Stimulated activated naive CD8-positive, alpha-beta T cell treated with anti-CD3 and anti-CD28 coated beads, Interleukin-15, Interleukin-2, amounts not matched to agents 100 ng/mL and 50 ng/mL, for 24 hours (primary cell): ENCODE measurements around the gene DAAM1.

ENCODE experiments used
- H3K27ac Mint-ChIP-seq: one replicate; pipeline ENCODE4 v1.8.0; 2021; ENCODE audit warnings: mild to moderate bottlenecking, mixed read lengths
- H3K27me3 Mint-ChIP-seq: one replicate; pipeline ENCODE4 v1.8.0; 2021; ENCODE audit warnings: mixed read lengths
- H3K36me3 Mint-ChIP-seq: one replicate; pipeline ENCODE4 v1.8.0; 2021; ENCODE audit warnings: low read depth, mixed read lengths
- H3K4me1 Mint-ChIP-seq: one replicate; pipeline ENCODE4 v1.8.0; 2021; ENCODE audit warnings: low read depth, mixed read lengths
- H3K4me3 Mint-ChIP-seq: one replicate; pipeline ENCODE4 v1.8.0; 2021; ENCODE audit warnings: mild to moderate bottlenecking, mixed read lengths
- H3K9me3 Mint-ChIP-seq: one replicate; pipeline ENCODE4 v1.8.0; 2021; ENCODE audit warnings: mixed read lengths

The DAAM1 gene

DNA sequence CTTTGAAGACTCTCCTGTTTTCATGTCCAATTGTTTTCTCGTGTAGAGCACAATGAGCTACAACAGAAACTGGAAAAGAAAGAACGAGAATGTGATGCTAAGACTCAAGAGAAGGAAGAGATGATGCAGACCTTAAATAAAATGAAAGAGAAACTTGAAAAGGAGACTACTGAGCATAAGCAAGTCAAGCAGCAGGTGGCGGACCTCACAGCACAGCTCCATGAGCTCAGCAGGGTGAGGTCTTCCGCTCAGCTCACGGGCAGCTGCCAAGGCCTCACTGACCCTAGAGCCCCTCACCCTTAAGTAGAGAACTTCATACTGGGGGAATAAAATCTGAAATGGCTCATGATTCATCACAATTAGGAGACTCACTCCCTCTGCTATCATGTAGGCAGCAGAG is 142.0 kb downstream of the DAAM1 start:
- Mint-ChIP-seq H3K27ac (no peak overlapping the region), H3K9me3 (no peaks in the 10 kb centered on the region), H3K4me3 (no peak overlapping the region), H3K36me3 (peaks cover 29% of the 10 kb centered on the region), H3K27me3 (no peaks in the 10 kb centered on the region), H3K4me1 (no peaks in the 10 kb centered on the region)

DNA sequence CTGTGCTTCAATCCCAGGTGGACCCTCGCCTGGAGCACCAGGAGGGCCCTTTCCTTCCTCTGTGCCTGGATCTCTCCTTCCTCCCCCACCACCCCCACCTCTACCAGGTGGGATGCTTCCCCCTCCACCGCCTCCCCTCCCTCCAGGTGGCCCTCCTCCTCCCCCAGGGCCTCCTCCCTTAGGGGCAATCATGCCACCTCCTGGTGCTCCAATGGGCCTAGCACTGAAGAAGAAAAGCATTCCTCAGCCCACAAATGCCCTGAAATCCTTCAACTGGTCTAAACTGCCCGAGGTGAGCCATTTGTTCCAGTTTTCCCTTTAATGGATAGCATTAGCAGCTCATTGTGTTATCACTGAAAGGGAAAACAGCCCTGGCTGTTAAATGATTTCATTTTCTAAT is 142.8 kb downstream of the DAAM1 start:
- no peak overlapping the region for H3K4me3 Mint-ChIP-seq
- peaks cover 29% of the 10 kb centered on the region for H3K36me3 Mint-ChIP-seq
- H3K27ac Mint-ChIP-seq: no peak overlapping the region
- H3K9me3 Mint-ChIP-seq: no peaks in the 10 kb centered on the region
- H3K4me1 Mint-ChIP-seq: no peaks in the 10 kb centered on the region
- no peaks in the 10 kb centered on the region for H3K27me3 Mint-ChIP-seq

- Mint-ChIP-seq H3K27ac (no peak overlapping the region), H3K27me3 (no peaks in the 10 kb centered on the region), H3K4me1 (no peaks in the 10 kb centered on the region), H3K9me3 (no peaks in the 10 kb centered on the region), H3K4me3 (no peak overlapping the region), H3K36me3 (peaks cover 28% of the 10 kb centered on the region)
Observed at GRCh38 chr14:59332727-59333126, 144.3 kb downstream of the DAAM1 start.

DNA sequence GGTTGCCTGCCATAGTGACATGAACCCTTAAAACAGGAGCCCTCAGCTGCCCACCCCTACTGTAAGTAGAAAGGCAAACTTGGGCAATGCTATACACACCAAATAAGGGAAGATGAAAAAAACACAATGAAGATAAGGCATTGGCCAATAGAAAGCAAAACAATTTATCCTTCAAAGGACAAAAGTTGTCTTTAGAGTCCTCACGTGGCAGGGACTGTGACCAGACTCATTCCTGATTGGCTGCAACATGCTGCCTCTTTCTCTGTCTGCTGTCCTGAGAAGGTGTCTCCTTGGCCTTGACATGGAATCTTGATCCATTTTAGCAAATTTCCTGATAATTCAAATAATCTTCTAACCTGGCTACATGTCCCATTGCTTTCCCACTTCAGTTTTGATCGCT is 144.8 kb downstream of the DAAM1 start:
- Mint-ChIP-seq H3K4me1 (no peaks in the 10 kb centered on the region), H3K9me3 (no peaks in the 10 kb centered on the region), H3K27ac (no peak overlapping the region), H3K4me3 (no peak overlapping the region), H3K36me3 (peaks cover 26% of the 10 kb centered on the region), H3K27me3 (no peaks in the 10 kb centered on the region)

DNA sequence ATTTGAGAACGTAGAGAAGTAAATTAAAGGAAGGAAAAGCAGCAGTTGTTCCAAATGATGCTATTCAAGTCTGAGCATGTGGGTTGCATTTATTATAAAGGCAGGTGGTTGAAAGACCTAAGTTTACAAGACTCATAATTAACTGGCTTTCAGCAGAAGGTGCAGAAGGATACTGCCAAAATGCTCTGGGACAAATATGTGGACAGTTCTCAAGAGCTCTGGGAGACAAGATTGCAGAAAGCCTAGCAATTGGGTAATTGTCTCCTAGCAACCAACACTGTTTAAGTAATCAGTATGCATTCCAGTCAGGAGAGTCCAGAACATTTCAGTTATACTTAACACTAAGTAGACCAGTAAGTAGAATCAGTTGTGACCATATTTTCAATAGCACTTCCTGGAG is 145.2 kb downstream of the DAAM1 start:
- Mint-ChIP-seq H3K9me3 (no peaks in the 10 kb centered on the region), H3K36me3 (peaks cover 27% of the 10 kb centered on the region), H3K27ac (no peak overlapping the region), H3K4me1 (no peaks in the 10 kb centered on the region), H3K4me3 (no peak overlapping the region), H3K27me3 (no peaks in the 10 kb centered on the region)

GRCh38 chr14:59334253-59334652 is 145.8 kb downstream of the DAAM1 start:
- Mint-ChIP-seq H3K36me3 (peaks cover 27% of the 10 kb centered on the region), H3K9me3 (no peaks in the 10 kb centered on the region)

DNA sequence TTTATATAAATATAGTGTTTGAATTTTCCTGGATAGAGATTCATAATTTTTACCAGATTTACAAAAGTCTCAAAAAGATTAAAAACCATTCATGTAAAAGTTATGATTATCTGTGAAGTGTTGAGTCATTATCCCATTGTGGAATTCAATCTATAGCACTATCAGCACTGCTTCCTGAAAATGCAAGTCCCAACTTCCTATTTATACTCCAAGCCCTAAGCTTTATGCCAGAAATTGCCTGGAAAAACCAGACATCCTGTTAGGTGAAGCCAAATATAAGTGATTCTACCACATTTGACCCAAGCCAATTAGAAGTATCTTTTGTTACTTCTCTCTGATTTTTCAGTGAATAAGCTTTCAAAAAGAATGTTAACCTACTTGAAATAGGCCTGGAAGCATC is 147.6 kb downstream of the DAAM1 start:
- Mint-ChIP-seq H3K27me3 (no peaks in the 10 kb centered on the region), H3K4me1 (no peaks in the 10 kb centered on the region), H3K9me3 (no peaks in the 10 kb centered on the region), H3K36me3 (peaks cover 27% of the 10 kb centered on the region), H3K4me3 (no peak overlapping the region), H3K27ac (no peak overlapping the region)

More at GRCh38 chr14:59334253-59334652, 145.8 kb downstream of the DAAM1 start:
- no peaks in the 10 kb centered on the region for H3K27me3 Mint-ChIP-seq
- H3K4me3 Mint-ChIP-seq: no peak overlapping the region
- H3K4me1 Mint-ChIP-seq: no peaks in the 10 kb centered on the region
- no peak overlapping the region for H3K27ac Mint-ChIP-seq

GRCh38 chr14:59336706-59337105 is 148.2 kb downstream of the DAAM1 start:
- no peaks in the 10 kb centered on the region for H3K27me3 Mint-ChIP-seq
- peaks cover 27% of the 10 kb centered on the region for H3K36me3 Mint-ChIP-seq

GRCh38 chr14:59337141-59337611 is 148.7 kb downstream of the DAAM1 start:
- Mint-ChIP-seq H3K27me3 (no peaks in the 10 kb centered on the region), H3K4me1 (no peaks in the 10 kb centered on the region), H3K36me3 (peaks cover 23% of the 10 kb centered on the region), H3K27ac (no peak overlapping the region), H3K4me3 (no peak overlapping the region), H3K9me3 (no peaks in the 10 kb centered on the region)

More at GRCh38 chr14:59336706-59337105, 148.2 kb downstream of the DAAM1 start:
- Mint-ChIP-seq H3K27ac (no peak overlapping the region), H3K4me1 (no peaks in the 10 kb centered on the region), H3K9me3 (no peaks in the 10 kb centered on the region), H3K4me3 (no peak overlapping the region)

DNA sequence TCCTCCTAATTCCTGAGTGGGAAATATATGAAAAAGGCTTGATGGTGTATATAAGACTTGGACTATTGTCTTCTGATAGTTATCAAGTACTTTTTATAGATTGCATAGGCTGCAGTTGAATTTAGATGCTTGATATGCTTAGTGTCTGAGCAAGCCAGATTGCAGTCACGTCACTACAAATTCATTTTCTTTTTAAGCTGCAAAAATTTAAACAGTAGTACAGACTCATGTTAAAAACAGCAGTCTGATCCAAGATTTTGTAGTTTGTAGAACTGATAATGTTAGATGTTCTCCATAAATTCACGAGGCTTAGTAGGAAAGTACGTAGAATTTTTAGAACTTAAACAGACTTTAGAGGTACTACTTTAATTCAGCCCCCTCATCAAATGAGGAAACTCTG is 150.3 kb downstream of the DAAM1 start:
- Mint-ChIP-seq H3K27ac (no peak overlapping the region), H3K4me1 (no peaks in the 10 kb centered on the region), H3K9me3 (no peaks in the 10 kb centered on the region), H3K4me3 (no peak overlapping the region), H3K36me3 (peaks cover 11% of the 10 kb centered on the region), H3K27me3 (no peaks in the 10 kb centered on the region)

DNA sequence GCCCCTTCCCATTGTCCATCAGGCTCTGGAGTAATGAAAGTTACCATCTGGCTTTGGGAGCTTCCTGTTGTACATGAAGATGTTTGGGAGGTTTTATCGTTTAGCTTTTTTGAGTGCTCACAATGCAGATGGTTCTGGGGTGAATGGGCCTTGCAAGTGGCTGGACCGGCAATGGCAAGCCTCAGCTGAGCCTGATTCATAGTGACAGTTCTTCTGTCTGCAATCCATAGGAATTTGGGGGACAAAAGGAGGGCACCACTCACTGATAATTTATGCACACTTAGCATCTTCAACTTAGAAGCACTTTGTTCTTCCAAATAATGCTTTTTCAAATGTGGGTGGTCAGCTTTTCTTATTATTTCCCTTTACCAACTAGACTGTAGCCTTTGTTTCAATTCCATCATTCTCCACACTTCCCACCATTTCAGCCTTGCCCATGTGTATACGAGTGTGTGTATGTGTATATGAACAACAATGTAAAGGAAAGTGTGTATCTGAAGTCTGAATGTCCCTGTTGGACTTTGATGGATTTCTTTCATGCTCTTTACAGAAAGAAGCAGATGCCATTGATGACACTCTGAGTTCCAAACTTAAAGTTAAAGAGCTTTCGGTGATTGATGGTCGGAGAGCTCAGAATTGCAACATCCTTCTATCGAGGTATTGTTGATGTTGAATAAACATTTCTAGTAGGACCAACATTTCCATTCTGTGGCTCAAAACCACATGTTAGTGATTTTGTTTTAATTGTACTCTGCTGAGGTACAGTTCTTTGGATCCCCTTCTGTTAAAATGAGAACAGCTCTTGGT is 151.3 kb downstream of the DAAM1 start:
- Mint-ChIP-seq H3K4me1 (no peaks in the 10 kb centered on the region), H3K36me3 (peaks cover 10% of the 10 kb centered on the region), H3K27ac (no peak overlapping the region), H3K9me3 (no peaks in the 10 kb centered on the region), H3K27me3 (no peaks in the 10 kb centered on the region), H3K4me3 (no peak overlapping the region)

DNA sequence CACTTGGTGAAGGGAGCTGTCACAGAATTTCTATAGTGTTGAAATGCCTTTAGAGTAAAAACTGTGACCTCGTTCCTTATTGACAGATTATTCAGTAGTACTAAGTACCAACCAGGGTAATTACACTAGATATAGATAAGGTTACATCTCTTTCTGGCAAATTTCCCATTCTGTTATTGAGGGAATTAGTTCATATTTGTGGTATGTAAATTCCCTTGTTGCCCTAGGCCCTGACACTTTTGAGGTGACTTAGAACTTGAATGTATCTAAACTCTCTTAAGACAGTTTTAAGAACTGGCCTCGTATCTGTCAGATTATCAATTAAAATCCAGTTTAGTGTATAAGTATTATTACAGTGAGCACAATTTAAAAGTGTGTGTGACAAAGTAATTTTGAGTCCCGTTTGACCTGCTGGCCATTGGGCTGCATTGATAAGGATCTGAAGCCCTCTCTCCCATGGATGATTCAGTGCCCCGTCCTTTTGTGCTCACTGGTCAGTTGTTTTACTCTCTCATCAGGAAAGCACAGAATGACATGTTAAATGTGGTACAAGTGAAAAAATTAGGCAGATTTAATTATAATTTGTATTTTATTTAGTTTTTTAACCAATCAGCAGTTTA is 153.5 kb downstream of the DAAM1 start:
- Mint-ChIP-seq H3K4me1 (no peaks in the 10 kb centered on the region), H3K4me3 (no peak overlapping the region), H3K36me3 (peaks cover 10% of the 10 kb centered on the region), H3K27me3 (no peaks in the 10 kb centered on the region), H3K9me3 (no peaks in the 10 kb centered on the region), H3K27ac (no peak overlapping the region)

DNA sequence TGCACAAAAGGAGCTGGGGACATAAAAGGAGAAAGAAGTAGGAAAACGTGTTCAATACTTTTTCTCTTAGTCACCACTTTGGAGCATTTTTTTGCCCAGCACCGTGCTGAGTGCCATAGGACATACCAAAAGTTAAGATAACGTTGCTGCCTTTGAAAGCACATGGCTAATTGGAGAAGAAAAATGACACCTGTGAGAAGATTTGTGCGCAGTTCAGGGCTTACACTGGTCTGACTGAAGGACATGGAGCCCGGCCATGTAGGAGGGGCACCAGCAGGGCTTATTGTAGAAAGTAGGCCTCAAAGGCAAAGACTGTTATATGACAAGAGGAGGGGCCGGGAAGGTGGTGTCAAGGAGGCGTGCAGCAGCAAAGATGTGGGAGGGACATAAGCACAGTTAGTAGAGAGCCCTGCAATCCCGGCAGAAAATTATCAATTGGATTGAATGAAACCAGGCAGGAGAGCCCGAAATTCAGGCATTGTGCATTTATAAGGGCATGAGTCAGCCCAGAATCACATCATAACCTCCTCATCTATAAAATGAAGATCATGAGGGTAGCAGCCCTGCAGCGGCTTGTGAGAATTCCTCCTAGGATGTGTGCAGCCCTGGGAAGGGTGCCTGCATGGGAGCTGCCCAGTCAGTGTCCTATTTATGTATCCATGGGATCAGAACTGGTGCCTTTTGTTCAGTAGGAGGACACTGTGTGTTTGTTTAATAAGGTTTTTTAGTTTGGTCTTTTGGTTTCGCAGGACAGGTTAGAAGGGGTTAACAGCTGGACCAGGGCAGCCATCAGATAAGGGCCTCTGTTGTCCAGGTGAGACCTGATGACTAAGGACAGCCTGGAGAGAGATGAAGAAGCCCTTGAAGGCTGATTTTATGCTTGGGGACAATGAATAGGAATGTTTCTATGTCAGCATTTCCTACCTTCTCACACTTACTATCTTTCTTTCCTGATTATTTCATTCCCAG is 154.3 kb downstream of the DAAM1 start:
- H3K4me1 Mint-ChIP-seq: no peaks in the 10 kb centered on the region

GRCh38 chr14:59343585-59343984 is 155.1 kb downstream of the DAAM1 start:
- H3K27me3 Mint-ChIP-seq: no peaks in the 10 kb centered on the region
- peaks cover 11% of the 10 kb centered on the region for H3K36me3 Mint-ChIP-seq
- no peaks in the 10 kb centered on the region for H3K9me3 Mint-ChIP-seq
- no peaks in the 10 kb centered on the region for H3K4me1 Mint-ChIP-seq
- no peak overlapping the region for H3K27ac Mint-ChIP-seq
- H3K4me3 Mint-ChIP-seq: no peak overlapping the region

More for the DNA sequence above, 154.3 kb downstream of the DAAM1 start:
- Mint-ChIP-seq H3K4me3 (no peak overlapping the region), H3K36me3 (peaks cover 10% of the 10 kb centered on the region), H3K27ac (no peak overlapping the region), H3K9me3 (no peaks in the 10 kb centered on the region), H3K27me3 (no peaks in the 10 kb centered on the region)

GRCh38 chr14:59344016-59344415 is 155.5 kb downstream of the DAAM1 start:
- H3K27me3 Mint-ChIP-seq: no peaks in the 10 kb centered on the region
- H3K36me3 Mint-ChIP-seq: peaks cover 11% of the 10 kb centered on the region
- H3K4me1 Mint-ChIP-seq: no peaks in the 10 kb centered on the region
- H3K27ac Mint-ChIP-seq: no peak overlapping the region
- H3K9me3 Mint-ChIP-seq: no peaks in the 10 kb centered on the region
- no peak overlapping the region for H3K4me3 Mint-ChIP-seq
